K562 (cell line): ENCODE results near the gene LAMA3. TPM values are rescaled to one million over a fixed set of nuclear protein-coding genes. Genes with fewer than 3 reads are reported as not detected.

Experiments
- ATAC-seq: fragments of 200-7000 bp; cut with Tn5 transposase; 3 replicates; pipeline ENCODE4 v1.9.1; 2020; ENCODE audit warnings: moderate library complexity
- BruUV-seq: library from RNA; stranded (reverse); fragments of 400-500 nt; replicated peaks from 2 replicates; lab custom pipeline; 2021; lab: Mats Ljungman, UMichigan
- CTCF ChIA-PET: fragments of 300-600 bp; formaldehyde crosslinking; extraction: SDS; loops from one replicate; lab custom pipeline; 2021; ENCODE audit warnings: low intra/inter-chr PET ratio; lab: Yijun Ruan, JAX
- POLR2A ChIA-PET: fragments of 300-600, 350-650 bp; sonication (Branson Sonifier 250); formaldehyde crosslinking; extraction: SDS; loops from one replicate; lab custom pipeline; 2021; ENCODE audit warnings: antibody characterized with exemption, inconsistent platforms; lab: Yijun Ruan, JAX
- DNase-seq, 4 experiments: peaks; one replicate each; pipeline versions ENCODE4 v3.0.0 to v3.0.0-alpha.2; 2011 to 2018; ENCODE audit warnings: low spot score in 3 of 4, mixed read lengths in 3 of 4; ENCODE audit errors: extremely low read depth in 1 of 4
- FAIRE-seq: peaks from 2 replicates; lab custom pipeline; 2011; peaks lifted over from hg19 to GRCh38; lab: Jason Lieb, UNC
- H2AFZ ChIP-seq: 2 replicates; pipeline ENCODE4 v1.6.0; 2011; ENCODE audit warnings: low read depth, low read length, control low read depth, inconsistent platforms
- H3K27ac ChIP-seq: fragments of 200-600 bp; 3 replicates; pipeline ENCODE4 v1.8.0; 2011; ENCODE audit warnings: low read depth, mild to moderate bottlenecking, control low read depth, inconsistent platforms, low read length, moderate library complexity, mixed read lengths; ENCODE audit errors: extremely low read depth
- H3K27me3 ChIP-seq, 2 experiments: fragments of 300-600 bp in 1 of 2; 2 replicates in 1 of 2; 3 replicates in 1 of 2; pipeline versions ENCODE4 v1.6.0 to v1.8.0; 2011; ENCODE audit warnings: inconsistent platforms in 2 of 2, low read length in 2 of 2, mild to moderate bottlenecking in 1 of 2, mixed read lengths in 1 of 2, moderate library complexity in 1 of 2; ENCODE audit not compliant: control insufficient read depth in 2 of 2, insufficient read depth in 2 of 2
- H3K36me3 ChIP-seq: fragments of 300-600 bp; 3 replicates; pipeline ENCODE4 v1.8.0; 2011; ENCODE audit warnings: mild to moderate bottlenecking, low read length, inconsistent platforms; ENCODE audit not compliant: control insufficient read depth, insufficient read depth
- H3K4me1 ChIP-seq, 2 experiments: fragments of 200-600 bp in 1 of 2; replicated peaks in 1 of 2; 2 replicates in 1 of 2; 3 replicates in 1 of 2; pipeline versions ENCODE4 v1.5.1 to v1.8.0; 2011; ENCODE audit warnings: inconsistent platforms in 2 of 2, low read length in 2 of 2, mild to moderate bottlenecking in 1 of 2, mixed read lengths in 1 of 2, moderate library complexity in 1 of 2; ENCODE audit not compliant: control insufficient read depth in 2 of 2, insufficient read depth in 2 of 2
- H3K4me2 ChIP-seq: 2 replicates; pipeline ENCODE4 v1.6.1; 2011; ENCODE audit warnings: low read length, control low read depth, inconsistent platforms, mixed read lengths; ENCODE audit not compliant: insufficient read depth
- H3K4me3 ChIP-seq: fragments of 200-600 bp; sonication (generic), shearing (Covaris generic); 2 replicates; pipeline ENCODE4 v1.5.1; 2016; ENCODE audit warnings: control low read depth, inconsistent platforms
- H3K79me2 ChIP-seq: fragments of 200-600 bp; 3 replicates; pipeline ENCODE4 v1.8.0; 2011; ENCODE audit warnings: low read length, inconsistent platforms; ENCODE audit not compliant: control insufficient read depth, insufficient read depth
- H3K9ac ChIP-seq, 2 experiments: 2 replicates each; pipeline versions ENCODE4 v1.6.0 to v1.6.1; 2011; ENCODE audit warnings: low read depth in 2 of 2, low read length in 2 of 2, control low read depth in 1 of 2, inconsistent platforms in 1 of 2, mild to moderate bottlenecking in 1 of 2, mixed read lengths in 1 of 2; ENCODE audit not compliant: insufficient read depth in 1 of 2
- H3K9me1 ChIP-seq: one replicate; pipeline ENCODE4 v1.6.0; 2011; ENCODE audit warnings: inconsistent platforms, mild to moderate bottlenecking, low read length, moderate library complexity; ENCODE audit not compliant: control insufficient read depth, insufficient read depth
- H3K9me3 ChIP-seq: replicated peaks from 2 replicates; pipeline ENCODE4 v1.5.1; 2011; ENCODE audit warnings: low read depth, low read length, inconsistent platforms; ENCODE audit not compliant: control insufficient read depth, insufficient read depth
- H4K20me1 ChIP-seq: replicated peaks from 2 replicates; pipeline ENCODE4 v1.6.1; 2011; ENCODE audit warnings: low read length, inconsistent platforms, mixed read lengths; ENCODE audit not compliant: control insufficient read depth, insufficient read depth
- CHD4 ChIP-seq: fragments of 200-600 bp; sonication (generic); IDR thresholded peaks from 3 replicates; pipeline ENCODE4 v1.6.1; 2012; ENCODE audit warnings: low read depth, mild to moderate bottlenecking, mixed read lengths, low read length, inconsistent platforms; ENCODE audit not compliant: insufficient read depth, insufficient replicate concordance, poor library complexity, severe bottlenecking
- CTCFL ChIP-seq: IDR thresholded peaks from 2 replicates; pipeline ENCODE4 v1.6.1; 2011; ENCODE audit warnings: borderline replicate concordance, low read depth, mild to moderate bottlenecking, moderate library complexity, low read length; ENCODE audit not compliant: insufficient read depth, poor library complexity, severe bottlenecking
- DIDO1 ChIP-seq: fragments of 450-650 bp; IDR thresholded peaks from 2 replicates; pipeline ENCODE4 v1.6.1; 2016; ENCODE audit warnings: low read depth, missing biosample characterization, missing genetic modification characterization
- DLX4 ChIP-seq: fragments of 250-450 bp; sonication (Bioruptor Pico); IDR thresholded peaks from 2 replicates; pipeline ENCODE4 v1.6.1; 2021; ENCODE audit warnings: mild to moderate bottlenecking
- ELF1 ChIP-seq: fragments of 200-800 bp; sonication (Bioruptor generic); IDR thresholded peaks from 2 replicates; pipeline ENCODE4 v1.6.1; 2016; ENCODE audit warnings: missing genetic modification characterization, missing compliant biosample characterization
- KDM5B ChIP-seq: fragments of 200-600 bp; sonication (generic); IDR thresholded peaks from 2 replicates; pipeline ENCODE4 v1.6.1; 2012; ENCODE audit warnings: low read depth, mild to moderate bottlenecking, moderate library complexity, low read length, control low read depth, inconsistent platforms; ENCODE audit not compliant: insufficient replicate concordance
- NFYB ChIP-seq: IDR thresholded peaks from 2 replicates; pipeline ENCODE4 v1.6.1; 2011; ENCODE audit warnings: mild to moderate bottlenecking, moderate library complexity; ENCODE audit not compliant: insufficient read length; ENCODE audit errors: extremely low read depth
- PPARD ChIP-seq: fragments of 250-450 bp; sonication (Bioruptor Pico); IDR thresholded peaks from 2 replicates; pipeline ENCODE4 v1.8.0; 2022; ENCODE audit warnings: inconsistent platforms, mild to moderate bottlenecking, moderate library complexity
- ZNF384 ChIP-seq: IDR thresholded peaks from 2 replicates; pipeline ENCODE4 v1.6.1; 2012; ENCODE audit warnings: low read depth, low read length, improper control_type of control experiment
- ZNF584 ChIP-seq: fragments of 200-800 bp; sonication (Bioruptor generic); IDR thresholded peaks from 2 replicates; pipeline ENCODE4 v1.6.1; 2016; ENCODE audit warnings: low read depth, mild to moderate bottlenecking, missing genetic modification characterization, missing compliant biosample characterization
- WGBS: fragments of 100-300 bp; shearing (Covaris generic); methylation state at CpG from one replicate; pipeline ENCODE4 v1.1.6; 2016; ENCODE audit warnings: low coverage, mixed read lengths; ENCODE audit not compliant: insufficient coverage; ENCODE audit errors: missing lambda C conversion rate; 5-methylcytosine and 5-hydroxymethylcytosine counted together
- in situ Hi-C: fragments of 300-500 bp; cut with MboI; formaldehyde crosslinking; loops from 4 replicates; pipeline ENCODE4 v1.15.0; 2018; ENCODE audit warnings: inconsistent platforms, mixed read lengths
- intact Hi-C: fragments of 100-400 bp; cut with micrococcal nuclease; formaldehyde crosslinking; loops from 2 replicates; pipeline ENCODE4 v1.14.2; 2022
- polyA plus RNA-seq, 8 experiments: library from polyadenylated mRNA; depleted of rRNA in 4 of 8; stranded (reverse) in 5 of 8; unstranded in 3 of 8; fragments of >200 nt; fragmentation: Nextera tagmentation in 2 of 8; fragmentation: Illumina TruSeq in 1 of 8; extraction: Ambion mirVana in 2 of 8; extraction: Trizol in 1 of 8; gene quantifications; 2 replicates each; pipeline versions ENCODE4 v1.2.1 to v1.2.3, GENCODE V29; 2011 to 2014; ENCODE audit warnings: inconsistent platforms in 1 of 8, missing spikeins in 1 of 8
- total RNA-seq, 7 experiments: library from RNA; depleted of rRNA in 6 of 7; stranded (reverse); fragments of >200 nt in 6 of 7; fragmentation: Illumina TruSeq in 2 of 7; extraction: Trizol in 2 of 7; gene quantifications; 2 replicates each; pipeline versions ENCODE4 v1.2.1 to v1.2.3, GENCODE V29; 2011 to 2021; ENCODE audit warnings: low replicate concordance in 1 of 7
- TF ChIP-seq, protein P1 (sequence below): sonication (generic); formaldehyde crosslinking; IDR thresholded peaks from 2 replicates; pipeline ENCODE4 v1.8.1; 2023; ENCODE audit warnings: mild to moderate bottlenecking, missing genetic modification reagents, moderate library complexity

The LAMA3 gene
- total and polyA plus RNA-seq, 9 of the 15 experiments (the other 6 are each of a cell fraction or from before 2014, with no cell fraction given), result 0.07 TPM; not detected in 8

GRCh38 chr18:23643815-23644490 lies 45.3 kb upstream of the LAMA3 start (continued):
- TF ChIP-seq, protein P1, sequence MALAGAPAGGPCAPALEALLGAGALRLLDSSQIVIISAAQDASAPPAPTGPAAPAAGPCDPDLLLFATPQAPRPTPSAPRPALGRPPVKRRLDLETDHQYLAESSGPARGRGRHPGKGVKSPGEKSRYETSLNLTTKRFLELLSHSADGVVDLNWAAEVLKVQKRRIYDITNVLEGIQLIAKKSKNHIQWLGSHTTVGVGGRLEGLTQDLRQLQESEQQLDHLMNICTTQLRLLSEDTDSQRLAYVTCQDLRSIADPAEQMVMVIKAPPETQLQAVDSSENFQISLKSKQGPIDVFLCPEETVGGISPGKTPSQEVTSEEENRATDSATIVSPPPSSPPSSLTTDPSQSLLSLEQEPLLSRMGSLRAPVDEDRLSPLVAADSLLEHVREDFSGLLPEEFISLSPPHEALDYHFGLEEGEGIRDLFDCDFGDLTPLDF (CRISPR knock-in tag), result no peak
- no peak for TF ChIP-seq KDM5B

DNA sequence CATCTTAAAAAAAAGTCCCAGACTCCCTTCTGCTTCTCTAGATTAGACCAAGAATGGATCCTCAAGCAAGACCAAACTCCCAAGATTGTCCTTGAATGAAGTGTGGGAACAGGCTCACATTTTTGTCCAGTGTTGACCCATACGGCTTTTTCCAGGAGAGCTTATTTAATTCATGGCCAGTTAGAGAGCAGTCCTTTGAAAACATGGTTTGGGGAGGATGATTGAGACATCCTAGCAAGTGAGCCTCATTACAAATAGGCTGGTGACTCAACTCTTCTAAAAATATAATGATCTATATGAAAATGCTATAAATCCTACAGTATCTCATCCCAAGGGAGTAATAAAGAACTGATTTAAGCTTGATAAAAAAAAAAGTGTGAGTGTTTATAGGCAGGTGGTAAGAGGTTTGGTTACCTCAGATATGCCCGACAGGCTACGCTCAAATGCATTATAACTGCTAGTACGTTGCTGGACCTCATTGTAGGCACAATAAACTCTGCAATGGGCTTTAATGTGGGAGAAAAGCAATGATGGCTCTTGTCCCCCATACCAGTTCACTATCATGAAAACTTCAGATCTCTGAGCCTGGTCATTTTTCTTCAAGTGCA lies 43.6 kb upstream of the LAMA3 start:
- 5% methylated on average over 4 of the region's 4 CpGs for WGBS
- no peaks in the 10 kb centered on the region for H3K36me3 ChIP-seq
- BruUV-seq, result no TSS peak
- POLR2A ChIA-PET, result no interaction called here
- DNase-seq (no peak), ATAC-seq (no peak), FAIRE-seq (no peak)
- no peak overlapping the region for H2AFZ ChIP-seq
- no peak overlapping the region for H3K4me3 ChIP-seq
- no peaks in the 10 kb centered on the region for H3K79me2 ChIP-seq
- no peaks in the 10 kb centered on the region for H3K9me1 ChIP-seq
- no peaks in the 10 kb centered on the region for H3K4me1 ChIP-seq
- H3K9me3 ChIP-seq, result 0 out of 2 replicates have a peak, but pooled peaks cover 2% of the 10 kb centered on the region
- CTCF ChIA-PET, result no interaction called here
- intact Hi-C loops (no loop called here), in situ Hi-C loops (no loop called here)
- H3K27ac ChIP-seq, result no peak overlapping the region
- H3K9ac ChIP-seq, result no peak overlapping the region
- H4K20me1 ChIP-seq, result no peaks in the 10 kb centered on the region
- H3K27me3 ChIP-seq, result peaks cover 27 to 49% of the 10 kb centered on the region in 2 experiments; a peak in 4 of 5 replicates
- H3K4me2 ChIP-seq, result no peak overlapping the region
- TF ChIP-seq CTCFL (no peak), DLX4 (no peak), PPARD (no peak), CHD4 (no peak), DIDO1 (tag) (no peak), ZNF584 (CRISPR knock-in tag) (no peak), ZNF384 (no peak), NFYB (no peak), ELF1 (no peak)
